ENCODE data around the gene MLLT1.

GRCh38 chr19:6188811-6189210 lies 91.0 kb downstream of the MLLT1 start:
- TF ChIP-seq EZH2 (IDR thresholded peaks at IDR 0.05; ENCODE audit: low read length, missing control alignments) = no peak
- TF ChIP-seq, protein P1, sequence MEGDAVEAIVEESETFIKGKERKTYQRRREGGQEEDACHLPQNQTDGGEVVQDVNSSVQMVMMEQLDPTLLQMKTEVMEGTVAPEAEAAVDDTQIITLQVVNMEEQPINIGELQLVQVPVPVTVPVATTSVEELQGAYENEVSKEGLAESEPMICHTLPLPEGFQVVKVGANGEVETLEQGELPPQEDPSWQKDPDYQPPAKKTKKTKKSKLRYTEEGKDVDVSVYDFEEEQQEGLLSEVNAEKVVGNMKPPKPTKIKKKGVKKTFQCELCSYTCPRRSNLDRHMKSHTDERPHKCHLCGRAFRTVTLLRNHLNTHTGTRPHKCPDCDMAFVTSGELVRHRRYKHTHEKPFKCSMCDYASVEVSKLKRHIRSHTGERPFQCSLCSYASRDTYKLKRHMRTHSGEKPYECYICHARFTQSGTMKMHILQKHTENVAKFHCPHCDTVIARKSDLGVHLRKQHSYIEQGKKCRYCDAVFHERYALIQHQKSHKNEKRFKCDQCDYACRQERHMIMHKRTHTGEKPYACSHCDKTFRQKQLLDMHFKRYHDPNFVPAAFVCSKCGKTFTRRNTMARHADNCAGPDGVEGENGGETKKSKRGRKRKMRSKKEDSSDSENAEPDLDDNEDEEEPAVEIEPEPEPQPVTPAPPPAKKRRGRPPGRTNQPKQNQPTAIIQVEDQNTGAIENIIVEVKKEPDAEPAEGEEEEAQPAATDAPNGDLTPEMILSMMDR (conservative IDR thresholded peaks at IDR 0.05 in 1 of 2, IDR thresholded peaks at IDR 0.05 in 1 of 2; ENCODE audit: low read depth in 1 of 2, low read length in 2 of 2) = no peak

All from fibroblast of lung (primary cell).